CD4-positive, CD25-positive, alpha-beta regulatory T cell (primary cell): Measurements from ENCODE around the gene SLC12A5. TPM values are rescaled to one million over a fixed set of nuclear protein-coding genes. Genes with fewer than 3 reads are reported as not detected.

Experiments
- ATAC-seq, 2 donors: fragments of 150-1000 bp; cut with Tn5 transposase; one replicate each; pipeline ENCODE4 v1.10.0; 2021; ENCODE audit warnings: low read depth in 2 of 2, moderate number of reproducible peaks in 2 of 2, moderate library complexity in 1 of 2
- DNase-seq, 3 donors: peaks; one replicate each; pipeline versions ENCODE4 v3.0.0 to v3.0.0-alpha.2; 2012 to 2022; ENCODE audit warnings: mixed read lengths in 1 of 3
- H3K27ac ChIP-seq: one replicate; pipeline ENCODE4 v1.7.0; 2013; ENCODE audit warnings: mild to moderate bottlenecking, low read length; ENCODE audit not compliant: insufficient read depth, poor library complexity, severe bottlenecking
- H3K27me3 ChIP-seq: one replicate; pipeline ENCODE4 v1.7.0; 2013; ENCODE audit warnings: low read length; ENCODE audit not compliant: control insufficient read depth, insufficient read depth
- H3K36me3 ChIP-seq: one replicate; pipeline ENCODE4 v1.7.0; 2013; ENCODE audit warnings: mild to moderate bottlenecking, low read length, moderate library complexity; ENCODE audit not compliant: control insufficient read depth, insufficient read depth
- H3K4me1 ChIP-seq: 2 replicates; pipeline ENCODE4 v1.7.0; 2013; ENCODE audit warnings: mild to moderate bottlenecking, low read length; ENCODE audit not compliant: insufficient read depth, control insufficient read depth, poor library complexity, severe bottlenecking
- H3K4me3 ChIP-seq: one replicate; pipeline ENCODE4 v1.7.0; 2013; ENCODE audit warnings: low read depth, mild to moderate bottlenecking, low read length, moderate library complexity
- H3K9me3 ChIP-seq, 2 experiments: 1 replicate in 1 of 2; 2 replicates in 1 of 2; pipeline ENCODE4 v1.7.0; 2013; ENCODE audit warnings: low read length in 2 of 2, mild to moderate bottlenecking in 1 of 2, moderate library complexity in 1 of 2; ENCODE audit not compliant: control insufficient read depth in 2 of 2
- H3K27ac Mint-ChIP-seq, 3 donors: one replicate each; pipeline ENCODE4 v1.8.0; 2020 to 2022; ENCODE audit warnings: mild to moderate bottlenecking in 3 of 3, mixed read lengths in 3 of 3, moderate library complexity in 2 of 3
- H3K27me3 Mint-ChIP-seq: one replicate; pipeline ENCODE4 v1.8.0; 2022; ENCODE audit warnings: mild to moderate bottlenecking, mixed read lengths
- H3K36me3 Mint-ChIP-seq: one replicate; pipeline ENCODE4 v1.8.0; 2020; ENCODE audit warnings: mixed read lengths
- H3K4me1 Mint-ChIP-seq, 4 donors: one replicate each; pipeline ENCODE4 v1.8.0; 2020 to 2022; ENCODE audit warnings: mixed read lengths in 4 of 4, mild to moderate bottlenecking in 1 of 4
- H3K4me3 Mint-ChIP-seq, 4 donors: one replicate each; pipeline ENCODE4 v1.8.0; 2020 to 2022; ENCODE audit warnings: mild to moderate bottlenecking in 4 of 4, mixed read lengths in 4 of 4, moderate library complexity in 3 of 4
- H3K9me3 Mint-ChIP-seq, 7 donors: one replicate each; pipeline ENCODE4 v1.8.0; 2020 to 2022; ENCODE audit warnings: mixed read lengths in 7 of 7, mild to moderate bottlenecking in 3 of 7, moderate library complexity in 2 of 7
- polyA plus RNA-seq, 4 donors: library from polyadenylated mRNA; unstranded; fragments of 300-500 nt; fragmentation: Illumina TruSeq; gene quantifications; one replicate each; pipeline ENCODE4 v1.2.3, GENCODE V29; 2021
- total RNA-seq: library from RNA; stranded (reverse); gene quantifications from one replicate; pipeline ENCODE4 v1.2.3, GENCODE V29; 2022

Gene SLC12A5
- total and polyA plus RNA-seq, 5 donors from 2014 or later, result not detected

DNA sequence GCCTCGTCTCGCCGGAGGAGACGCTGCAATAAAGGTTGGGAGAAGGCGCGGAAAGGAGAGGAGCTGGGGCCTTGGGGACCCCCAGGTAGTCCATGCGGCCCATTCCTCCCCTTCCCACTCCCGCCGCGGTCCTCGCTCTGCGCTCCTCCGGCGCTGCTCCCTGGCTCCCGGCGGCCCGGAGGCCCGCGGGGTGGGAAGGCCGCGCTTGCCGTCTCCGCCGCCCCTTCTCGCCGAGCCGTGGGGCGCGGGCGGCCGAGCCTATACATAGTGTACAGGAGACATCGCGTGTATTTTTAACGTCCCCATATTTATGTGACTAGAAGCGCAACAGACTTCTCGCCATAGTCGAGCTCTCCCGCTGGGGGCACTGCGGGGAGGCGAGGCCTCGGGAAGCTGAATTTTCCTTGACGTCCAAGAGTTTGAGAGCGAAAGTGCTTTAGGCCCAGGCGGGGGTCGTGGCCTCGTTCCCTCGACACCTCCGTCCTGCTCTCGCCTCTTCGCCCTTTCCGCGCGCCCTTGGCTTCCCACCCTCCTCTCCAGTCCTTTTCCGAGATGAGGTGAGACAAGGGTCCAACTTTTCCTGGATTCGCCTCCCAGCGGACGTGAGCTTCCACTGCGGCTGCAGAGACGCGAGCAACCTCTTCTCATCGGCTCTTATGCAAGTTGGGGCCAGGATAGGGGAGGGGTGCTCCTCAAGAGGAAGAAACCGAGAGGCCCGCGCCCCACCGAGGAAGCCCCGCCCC is 29.0 kb downstream of the SLC12A5 start:
- Mint-ChIP-seq H3K4me1 (peaks cover 22 to 55% (median 35%) of the 10 kb centered on the region in 4 donors), H3K27me3 (peaks cover 24% of the 10 kb centered on the region), H3K36me3 (peaks cover 30% of the 10 kb centered on the region), H3K4me3 (peak overlapping the region; percentile 63 to 73 (median 65)), H3K27ac (no peak overlapping the region), H3K9me3 (no peaks in the 10 kb centered on the region)
- Histone ChIP-seq H3K27ac (no peak overlapping the region), H3K4me1 (peaks cover 54% of the 10 kb centered on the region), H3K4me3 (no peak overlapping the region), H3K27me3 (peaks cover 4% of the 10 kb centered on the region), H3K9me3 (no peaks in the 10 kb centered on the region), H3K36me3 (peaks cover 22% of the 10 kb centered on the region)
- DNase-seq (peak in 1 of 3 donors; percentile 79), ATAC-seq (no peak)

DNA sequence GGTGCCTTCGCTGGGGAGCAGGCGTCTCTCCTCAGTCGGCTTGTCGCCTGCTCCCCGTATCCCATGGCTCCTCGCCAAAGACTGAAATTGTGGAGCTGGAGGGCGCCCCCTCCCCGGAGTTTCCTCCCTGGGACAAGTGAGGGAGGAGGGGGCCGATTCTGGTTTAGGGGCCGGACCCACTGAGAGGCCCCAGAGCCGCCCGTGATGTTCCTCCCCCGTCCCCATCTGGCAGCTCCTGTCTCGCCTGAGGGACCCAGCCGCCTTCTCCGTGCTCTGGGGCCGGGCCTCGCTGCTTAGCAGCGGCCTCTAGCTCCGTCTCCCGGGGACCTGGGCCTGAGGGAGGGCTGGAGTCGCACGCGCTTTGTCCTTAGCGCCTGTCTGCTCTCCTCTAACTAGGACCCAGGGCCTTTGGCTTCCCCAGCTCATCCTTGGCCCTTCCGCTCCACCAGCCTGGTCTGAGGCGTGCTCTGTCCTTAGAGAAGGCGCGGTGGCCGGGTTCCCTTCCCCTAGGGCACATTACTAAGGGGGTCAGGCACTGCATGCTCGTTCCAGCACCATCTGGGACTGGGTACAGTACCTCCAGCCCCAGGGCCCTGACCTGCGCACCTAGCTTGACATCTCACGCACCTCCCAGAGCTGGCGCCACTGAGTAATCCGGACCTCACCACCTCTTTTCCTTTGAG is 29.7 kb downstream of the SLC12A5 start:
- H3K27me3 Mint-ChIP-seq, result peaks cover 24% of the 10 kb centered on the region
- peak overlapping the region in 3 of 4 donors; percentile 63 to 73 (median 66) for H3K4me3 Mint-ChIP-seq
- no peaks in the 10 kb centered on the region for H3K9me3 ChIP-seq
- DNase-seq, result peak in 1 of 3 donors; percentile 17
- peaks cover 37% of the 10 kb centered on the region for H3K36me3 Mint-ChIP-seq
- H3K27ac Mint-ChIP-seq, result no peak overlapping the region
- peaks cover 58% of the 10 kb centered on the region for H3K4me1 ChIP-seq
- H3K4me1 Mint-ChIP-seq, result peaks cover 22 to 61% (median 40%) of the 10 kb centered on the region in 4 donors
- no peak overlapping the region for H3K27ac ChIP-seq
- peaks cover 4% of the 10 kb centered on the region for H3K27me3 ChIP-seq
- no peak for ATAC-seq
- peaks cover 29% of the 10 kb centered on the region for H3K36me3 ChIP-seq
- no peak overlapping the region for H3K4me3 ChIP-seq
- no peaks in the 10 kb centered on the region for H3K9me3 Mint-ChIP-seq

DNA sequence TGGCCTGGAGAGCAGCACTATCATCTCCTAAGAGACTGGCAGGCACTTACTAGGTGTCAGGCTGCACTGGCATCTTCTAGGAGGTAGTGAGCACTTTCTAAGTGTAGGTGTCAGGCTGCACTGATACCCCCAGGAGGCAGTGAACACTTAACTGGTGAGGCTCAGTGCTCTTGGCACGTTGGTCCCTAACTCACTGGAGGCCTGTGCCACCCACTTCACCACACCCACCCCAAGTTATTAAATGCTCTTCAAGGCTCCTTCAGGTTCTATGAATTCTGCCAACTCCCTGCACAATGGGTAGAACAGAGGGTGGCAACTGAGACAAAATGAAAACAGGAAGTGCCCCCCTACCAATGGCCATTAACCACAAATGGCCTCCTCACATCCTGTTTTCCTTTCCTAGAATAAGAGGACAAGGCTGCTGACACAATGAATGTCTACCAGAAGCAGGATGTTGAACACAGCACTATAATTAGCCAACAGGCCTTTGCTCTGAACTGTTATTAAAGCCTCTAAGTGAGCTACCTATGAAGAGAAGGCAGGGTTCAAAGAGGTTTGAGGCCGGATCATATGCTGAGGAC is 31.4 kb downstream of the SLC12A5 start:
- H3K9me3 ChIP-seq, result no peaks in the 10 kb centered on the region
- peaks cover 4% of the 10 kb centered on the region for H3K27me3 ChIP-seq
- peak overlapping the region; percentile 51 for H3K4me3 ChIP-seq
- Mint-ChIP-seq H3K4me3 (peak overlapping the region; percentile 35 to 58 (median 45)), H3K9me3 (no peaks in the 10 kb centered on the region), H3K27ac (peak overlapping the region; percentile 19 to 91 (median 57)), H3K4me1 (peaks cover 29 to 73% (median 48%) of the 10 kb centered on the region in 4 donors), H3K36me3 (peaks cover 53% of the 10 kb centered on the region), H3K27me3 (peaks cover 22% of the 10 kb centered on the region)
- H3K4me1 ChIP-seq, result peaks cover 58% of the 10 kb centered on the region
- peak; percentile 68 to 69 for ATAC-seq
- H3K27ac ChIP-seq, result peak overlapping the region; percentile 55
- peaks cover 45% of the 10 kb centered on the region for H3K36me3 ChIP-seq
- DNase-seq, result peak in 2 of 3 donors; percentile 34 to 91

DNA sequence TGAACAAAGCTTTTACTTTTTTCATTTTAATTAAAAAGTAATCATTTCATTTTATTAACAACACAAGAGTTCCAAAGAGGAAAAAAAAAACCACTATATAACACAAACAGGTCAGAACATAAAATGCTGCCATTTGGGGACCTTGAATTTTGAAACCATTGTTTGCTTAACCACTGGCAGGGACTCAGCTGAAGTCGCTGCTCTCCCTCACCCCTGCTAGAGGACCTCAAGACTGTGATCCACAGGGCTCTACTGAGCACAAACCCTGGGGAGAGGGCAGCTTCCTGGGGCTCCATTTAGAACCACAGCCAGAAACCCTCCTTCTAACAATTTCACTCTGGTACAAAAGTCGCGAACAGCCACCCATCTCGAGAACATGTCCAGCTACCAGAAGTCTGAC is 32.0 kb downstream of the SLC12A5 start:
- peak overlapping the region; percentile 35 to 66 (median 52) for H3K4me3 Mint-ChIP-seq
- peaks cover 32 to 73% (median 48%) of the 10 kb centered on the region in 4 donors for H3K4me1 Mint-ChIP-seq
- DNase-seq, result peak in 1 of 3 donors; percentile 40
- H3K27ac Mint-ChIP-seq, result peak overlapping the region; percentile 19 to 93 (median 91)
- peak overlapping the region; percentile 61 for H3K27ac ChIP-seq
- H3K4me3 ChIP-seq, result peak overlapping the region; percentile 51
- H3K27me3 ChIP-seq, result peaks cover 4% of the 10 kb centered on the region
- no peaks in the 10 kb centered on the region for H3K9me3 ChIP-seq
- H3K27me3 Mint-ChIP-seq, result peaks cover 19% of the 10 kb centered on the region
- H3K36me3 Mint-ChIP-seq, result peaks cover 58% of the 10 kb centered on the region
- no peaks in the 10 kb centered on the region for H3K9me3 Mint-ChIP-seq
- ATAC-seq, result no peak
- H3K36me3 ChIP-seq, result peaks cover 51% of the 10 kb centered on the region
- H3K4me1 ChIP-seq, result peaks cover 58% of the 10 kb centered on the region

DNA sequence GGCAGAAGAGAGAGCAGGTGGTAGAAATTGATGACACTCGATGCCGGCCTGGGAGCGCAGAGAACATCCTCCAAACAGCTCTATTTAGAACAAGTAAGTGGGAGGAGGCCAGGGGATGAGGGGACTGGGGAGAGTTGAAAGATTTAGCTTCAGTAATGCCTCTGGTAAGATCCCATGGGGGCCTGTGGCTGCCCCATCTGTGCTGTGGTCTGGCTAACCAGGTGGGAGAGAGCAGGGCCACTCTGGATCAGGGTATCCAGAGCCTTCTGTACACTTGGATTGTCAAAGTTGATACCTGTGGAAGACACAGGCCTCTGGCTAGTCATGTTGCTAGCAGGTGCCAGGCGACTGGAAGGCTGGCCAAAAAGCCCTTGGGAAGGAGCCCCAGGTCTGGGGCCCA is 33.1 kb downstream of the SLC12A5 start:
- Mint-ChIP-seq H3K4me3 (peak overlapping the region in 2 of 4 donors; percentile 52 to 66), H3K9me3 (no peaks in the 10 kb centered on the region), H3K27me3 (peaks cover 15% of the 10 kb centered on the region), H3K4me1 (peaks cover 32 to 67% (median 48%) of the 10 kb centered on the region in 4 donors), H3K27ac (peak overlapping the region; percentile 2 to 93 (median 19)), H3K36me3 (peaks cover 62% of the 10 kb centered on the region)
- ATAC-seq, result no peak
- Histone ChIP-seq H3K27me3 (peaks cover 2% of the 10 kb centered on the region), H3K9me3 (no peaks in the 10 kb centered on the region), H3K4me1 (peaks cover 58% of the 10 kb centered on the region), H3K27ac (no peak overlapping the region), H3K4me3 (no peak overlapping the region), H3K36me3 (peaks cover 63% of the 10 kb centered on the region)
- DNase-seq, result no peak

DNA sequence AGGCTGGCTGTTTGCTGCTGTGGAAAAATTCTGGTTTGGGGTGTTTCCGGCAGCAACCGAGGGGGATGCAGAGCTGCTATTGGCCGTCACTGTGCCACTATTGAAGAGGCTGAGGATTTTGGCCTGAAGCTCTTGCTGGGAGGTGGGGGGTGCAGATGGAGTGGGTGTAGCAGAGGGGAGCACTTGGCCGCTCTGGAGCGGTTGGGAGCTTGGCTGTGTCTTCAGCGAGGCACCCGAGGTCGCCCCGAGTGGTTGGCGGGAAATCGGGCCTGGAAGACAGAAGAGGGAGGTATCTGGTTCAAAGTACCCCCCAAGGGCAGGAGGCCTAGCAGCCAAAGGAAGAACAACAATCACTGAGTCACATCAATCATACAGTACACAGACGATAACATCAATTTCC is 33.6 kb downstream of the SLC12A5 start:
- H3K4me3 ChIP-seq, result no peak overlapping the region
- H3K36me3 Mint-ChIP-seq, result peaks cover 63% of the 10 kb centered on the region
- H3K4me3 Mint-ChIP-seq, result no peak overlapping the region
- no peaks in the 10 kb centered on the region for H3K9me3 Mint-ChIP-seq
- DNase-seq (no peak), ATAC-seq (no peak)
- H3K4me1 ChIP-seq, result peaks cover 55% of the 10 kb centered on the region
- H3K27ac Mint-ChIP-seq, result peak overlapping the region in 2 of 3 donors; percentile 19 to 67
- peaks cover 68% of the 10 kb centered on the region for H3K36me3 ChIP-seq
- H3K27ac ChIP-seq, result no peak overlapping the region
- H3K27me3 Mint-ChIP-seq, result peaks cover 15% of the 10 kb centered on the region
- peaks cover 2% of the 10 kb centered on the region for H3K27me3 ChIP-seq
- H3K9me3 ChIP-seq, result no peaks in the 10 kb centered on the region
- peaks cover 32 to 67% (median 48%) of the 10 kb centered on the region in 4 donors for H3K4me1 Mint-ChIP-seq

DNA sequence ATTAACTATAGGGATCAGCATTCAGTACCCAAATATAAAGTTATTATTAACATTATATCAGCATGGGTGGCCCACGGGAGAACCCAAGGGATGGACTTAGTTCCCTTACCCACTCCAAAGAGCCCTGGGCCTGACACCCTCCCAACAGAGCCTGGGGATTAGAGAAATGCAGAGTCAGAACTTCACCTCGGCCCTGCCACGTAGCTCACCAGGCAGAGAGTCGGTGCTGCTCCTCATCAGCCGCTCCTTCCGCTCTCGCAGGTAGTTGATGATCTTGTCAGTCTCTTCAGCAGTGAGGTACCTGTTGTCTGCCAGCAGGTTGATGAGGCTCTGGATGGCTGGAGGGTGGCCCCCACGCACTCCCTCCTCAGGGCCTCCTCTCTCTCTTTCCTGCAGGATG is 34.1 kb downstream of the SLC12A5 start:
- no peaks in the 10 kb centered on the region for H3K9me3 ChIP-seq
- peaks cover 50% of the 10 kb centered on the region for H3K4me1 ChIP-seq
- DNase-seq (no peak), ATAC-seq (no peak)
- no peak overlapping the region for H3K27ac ChIP-seq
- H3K9me3 Mint-ChIP-seq, result no peaks in the 10 kb centered on the region
- H3K27ac Mint-ChIP-seq, result peak overlapping the region in 2 of 3 donors; percentile 4 to 85
- peaks cover 2% of the 10 kb centered on the region for H3K27me3 ChIP-seq
- H3K4me3 ChIP-seq, result no peak overlapping the region
- H3K4me3 Mint-ChIP-seq, result no peak overlapping the region
- H3K36me3 Mint-ChIP-seq, result peaks cover 66% of the 10 kb centered on the region
- peaks cover 73% of the 10 kb centered on the region for H3K36me3 ChIP-seq
- peaks cover 32 to 64% (median 47%) of the 10 kb centered on the region in 4 donors for H3K4me1 Mint-ChIP-seq
- peaks cover 13% of the 10 kb centered on the region for H3K27me3 Mint-ChIP-seq
